WTC11 (cell line): ENCODE results near the gene TOE1.

Experiments
- AFF4 ChIP-seq: sonication (generic); formaldehyde crosslinking; IDR thresholded peaks from 2 replicates; pipeline ENCODE4 v1.8.1; 2023; ENCODE audit warnings: mild to moderate bottlenecking, missing genetic modification reagents, borderline replicate concordance
- ATF1 ChIP-seq: sonication (generic); formaldehyde crosslinking; IDR thresholded peaks from 2 replicates; pipeline ENCODE4 v1.8.1; 2023; ENCODE audit warnings: mild to moderate bottlenecking, moderate library complexity, missing genetic modification reagents
- ATF3 ChIP-seq: sonication (generic); formaldehyde crosslinking; conservative IDR thresholded peaks from 2 replicates; pipeline ENCODE4 v1.8.1; 2022; ENCODE audit warnings: mild to moderate bottlenecking, missing genetic modification reagents
- CTCF ChIP-seq: fragments of 200-600 bp; IDR thresholded peaks from 2 replicates; pipeline ENCODE4 v1.8.0; 2022; ENCODE audit warnings: antibody characterized with exemption
- GABPB1 ChIP-seq: sonication (generic); formaldehyde crosslinking; IDR thresholded peaks from 2 replicates; pipeline ENCODE4 v1.8.1; 2023; ENCODE audit warnings: mild to moderate bottlenecking, missing genetic modification reagents
- SMAD3 ChIP-seq: sonication (generic); formaldehyde crosslinking; IDR thresholded peaks from 2 replicates; pipeline ENCODE4 v1.8.0; 2022; ENCODE audit warnings: missing genetic modification reagents, mild to moderate bottlenecking, borderline replicate concordance
- SMAD4 ChIP-seq: sonication (generic); formaldehyde crosslinking; IDR thresholded peaks from 2 replicates; pipeline ENCODE4 v1.8.0; 2022; ENCODE audit warnings: mild to moderate bottlenecking, missing genetic modification reagents
- SOX15 ChIP-seq: fragments of 250-450 bp; sonication (Bioruptor Pico); IDR thresholded peaks from 2 replicates; pipeline ENCODE4 v1.9.0; 2021; ENCODE audit warnings: mild to moderate bottlenecking
- TCF7 ChIP-seq: sonication (generic); formaldehyde crosslinking; IDR thresholded peaks from 2 replicates; pipeline ENCODE4 v1.8.0; 2022; ENCODE audit warnings: mild to moderate bottlenecking, low read depth, missing genetic modification reagents, moderate library complexity
- ZNF512 ChIP-seq: sonication (generic); formaldehyde crosslinking; IDR thresholded peaks from 2 replicates; pipeline ENCODE4 v1.8.1; 2022; ENCODE audit warnings: missing genetic modification reagents, borderline replicate concordance

- TF ChIP-seq AFF4 (CRISPR knock-in tag) (no peak), SMAD3 (CRISPR knock-in tag) (no peak), CTCF (no peak), ATF1 (CRISPR knock-in tag) (no peak), SOX15 (CRISPR knock-in tag) (no peak), ATF3 (CRISPR knock-in tag) (no peak), ZNF512 (CRISPR knock-in tag) (no peak), GABPB1 (no peak), TCF7 (CRISPR knock-in tag) (no peak), SMAD4 (no peak)
Measured at GRCh38 chr1:45348609-45348965, 8.6 kb downstream of the TOE1 start.
